ENCODE results near the gene G2E3.

The G2E3 gene

DNA sequence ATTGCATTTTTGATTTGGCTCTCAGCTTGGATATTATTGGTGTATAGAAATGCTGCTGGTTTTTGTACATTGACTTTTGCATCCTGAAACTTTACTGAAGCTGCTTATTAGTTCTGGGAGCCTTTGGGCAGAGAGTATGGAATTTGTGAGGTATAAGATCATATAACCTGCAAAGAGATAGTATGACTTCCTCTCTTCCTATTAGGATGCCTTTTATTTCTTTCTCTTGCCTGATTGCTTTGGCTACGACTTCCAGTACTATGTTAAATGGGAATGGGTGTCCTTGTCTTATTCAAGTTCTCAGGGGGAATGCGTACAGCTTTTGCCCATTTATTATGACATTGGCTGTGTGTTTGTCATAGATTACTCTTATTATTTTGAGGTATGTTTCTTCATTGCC, 86.6 kb downstream of the G2E3 start:
- no peaks in the 10 kb centered on the region for H3K4me1 ChIP-seq (ENCODE audit: control insufficient read depth, insufficient read depth, low read length, unreplicated experiment)
- H3K27ac ChIP-seq (ENCODE audit: low read depth, low read length), result no peak overlapping the region
- peaks cover 58% of the 10 kb centered on the region for H3K36me3 ChIP-seq (ENCODE audit: insufficient read depth, low read length)
- H2AFZ ChIP-seq (ENCODE audit: low read length, unreplicated experiment), result no peak overlapping the region
- H3K4me3 ChIP-seq (ENCODE audit: low read depth, low read length), result no peak overlapping the region
- no peaks in the 10 kb centered on the region for H3K27me3 ChIP-seq (ENCODE audit: insufficient read depth, low read length)
- peaks cover 27% of the 10 kb centered on the region for H3K79me2 ChIP-seq (ENCODE audit: control insufficient read depth, insufficient read depth, low read length, unreplicated experiment)

DNA sequence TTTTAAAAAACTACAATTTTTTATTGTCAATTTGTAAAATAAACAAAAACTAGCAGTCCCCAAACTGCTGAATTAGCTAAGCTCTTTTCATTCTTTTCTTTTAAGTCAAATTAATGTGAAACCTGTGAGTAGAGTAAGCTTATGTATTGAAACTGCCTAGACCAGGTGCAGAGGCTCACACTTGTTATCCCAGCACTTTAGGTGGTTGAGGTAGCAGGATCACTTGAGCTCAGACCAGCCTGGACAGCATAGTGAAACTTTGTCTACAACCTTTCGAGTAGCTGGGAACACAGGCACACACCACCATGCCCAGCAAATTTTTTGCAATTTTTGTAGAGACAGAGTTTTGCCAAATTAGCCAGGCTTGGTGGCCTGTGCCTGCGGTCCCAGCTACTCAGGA, 89.5 kb downstream of the G2E3 start:
- Histone ChIP-seq H3K4me1 (ENCODE audit: control insufficient read depth, insufficient read depth, low read length, unreplicated experiment) (no peaks in the 10 kb centered on the region), H3K27me3 (ENCODE audit: insufficient read depth, low read length) (no peaks in the 10 kb centered on the region), H3K36me3 (ENCODE audit: insufficient read depth, low read length) (peaks cover 63% of the 10 kb centered on the region), H3K27ac (ENCODE audit: low read depth, low read length) (no peak overlapping the region), H3K79me2 (ENCODE audit: control insufficient read depth, insufficient read depth, low read length, unreplicated experiment) (peaks cover 27% of the 10 kb centered on the region), H3K4me3 (ENCODE audit: low read depth, low read length) (no peak overlapping the region), H2AFZ (ENCODE audit: low read length, unreplicated experiment) (no peak overlapping the region)

DNA sequence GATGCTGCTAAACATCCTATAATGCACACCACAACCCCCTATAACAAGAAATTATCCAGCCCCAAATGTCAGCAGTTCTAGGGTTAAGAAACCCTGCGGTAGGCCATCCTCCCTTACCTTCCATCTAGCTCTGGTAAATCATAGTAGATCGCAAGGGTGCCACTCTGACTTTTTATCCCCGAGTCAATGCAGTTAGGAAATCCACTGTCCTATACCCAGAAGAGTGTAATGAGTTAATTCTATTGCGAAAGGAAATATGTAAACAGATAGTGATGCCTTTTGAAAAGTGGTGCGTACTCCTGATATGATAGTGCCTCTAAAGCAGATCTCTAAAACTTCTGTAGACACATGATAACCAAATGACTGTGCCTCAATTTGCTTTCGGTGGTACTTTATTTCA, 93.0 kb downstream of the G2E3 start:
- peaks cover 56% of the 10 kb centered on the region for H3K36me3 ChIP-seq (ENCODE audit: insufficient read depth, low read length)
- H3K4me1 ChIP-seq (ENCODE audit: control insufficient read depth, insufficient read depth, low read length, unreplicated experiment), result peaks cover 15% of the 10 kb centered on the region
- H2AFZ ChIP-seq (ENCODE audit: low read length, unreplicated experiment), result no peak overlapping the region
- no peak overlapping the region for H3K4me3 ChIP-seq (ENCODE audit: low read depth, low read length)
- peaks cover 5% of the 10 kb centered on the region for H3K79me2 ChIP-seq (ENCODE audit: control insufficient read depth, insufficient read depth, low read length, unreplicated experiment)
- no peaks in the 10 kb centered on the region for H3K27me3 ChIP-seq (ENCODE audit: insufficient read depth, low read length)
- H3K27ac ChIP-seq (ENCODE audit: low read depth, low read length), result no peak overlapping the region

DNA sequence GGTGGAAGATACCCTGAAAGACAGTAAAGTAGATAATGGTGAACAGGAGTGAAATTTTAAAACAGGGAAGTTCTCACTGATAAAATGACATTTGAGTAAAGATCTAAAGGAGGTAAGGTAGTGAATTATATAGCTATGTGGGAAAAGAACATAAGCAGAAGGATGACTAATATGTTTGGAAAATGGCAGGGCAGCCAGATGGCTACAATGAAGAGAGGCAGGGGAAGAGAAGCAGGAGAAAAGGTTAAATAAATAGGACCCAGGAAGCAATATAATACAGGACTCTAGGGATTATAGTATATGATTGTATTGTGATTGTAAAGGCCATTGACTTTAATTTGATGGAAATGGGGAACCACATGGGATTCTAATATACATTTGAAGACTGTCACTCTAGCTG, 96.2 kb downstream of the G2E3 start:
- Histone ChIP-seq H3K27me3 (ENCODE audit: insufficient read depth, low read length) (no peaks in the 10 kb centered on the region), H3K36me3 (ENCODE audit: insufficient read depth, low read length) (peaks cover 59% of the 10 kb centered on the region), H3K4me1 (ENCODE audit: control insufficient read depth, insufficient read depth, low read length, unreplicated experiment) (peaks cover 15% of the 10 kb centered on the region), H3K79me2 (ENCODE audit: control insufficient read depth, insufficient read depth, low read length, unreplicated experiment) (no peaks in the 10 kb centered on the region), H2AFZ (ENCODE audit: low read length, unreplicated experiment) (no peak overlapping the region), H3K27ac (ENCODE audit: low read depth, low read length) (peak overlapping the region; percentile 53), H3K4me3 (ENCODE audit: low read depth, low read length) (no peak overlapping the region)

DNA sequence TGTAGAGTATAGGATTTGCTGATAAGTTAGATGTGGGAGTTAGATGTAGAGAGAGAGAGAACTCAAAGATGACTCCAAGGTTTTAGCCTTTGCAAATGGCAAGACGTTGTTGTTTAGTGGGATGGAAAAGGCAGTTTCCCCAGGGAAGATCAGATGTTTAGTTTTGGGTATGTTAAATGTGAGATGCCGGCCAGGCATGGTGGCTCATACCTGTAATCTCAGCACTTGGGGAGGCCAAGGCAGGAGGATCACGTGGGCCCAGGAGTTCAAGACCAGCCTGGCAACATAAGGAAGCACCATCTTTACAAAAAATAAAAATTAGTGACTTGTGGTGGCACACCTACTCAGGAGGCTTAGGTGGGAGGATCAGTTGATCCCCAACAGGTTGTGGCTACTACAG, 96.7 kb downstream of the G2E3 start:
- Histone ChIP-seq H3K27me3 (ENCODE audit: insufficient read depth, low read length) (no peaks in the 10 kb centered on the region), H3K79me2 (ENCODE audit: control insufficient read depth, insufficient read depth, low read length, unreplicated experiment) (no peaks in the 10 kb centered on the region), H3K4me1 (ENCODE audit: control insufficient read depth, insufficient read depth, low read length, unreplicated experiment) (peaks cover 15% of the 10 kb centered on the region), H3K4me3 (ENCODE audit: low read depth, low read length) (no peak overlapping the region), H2AFZ (ENCODE audit: low read length, unreplicated experiment) (no peak overlapping the region), H3K27ac (ENCODE audit: low read depth, low read length) (no peak overlapping the region), H3K36me3 (ENCODE audit: insufficient read depth, low read length) (peaks cover 59% of the 10 kb centered on the region)

DNA sequence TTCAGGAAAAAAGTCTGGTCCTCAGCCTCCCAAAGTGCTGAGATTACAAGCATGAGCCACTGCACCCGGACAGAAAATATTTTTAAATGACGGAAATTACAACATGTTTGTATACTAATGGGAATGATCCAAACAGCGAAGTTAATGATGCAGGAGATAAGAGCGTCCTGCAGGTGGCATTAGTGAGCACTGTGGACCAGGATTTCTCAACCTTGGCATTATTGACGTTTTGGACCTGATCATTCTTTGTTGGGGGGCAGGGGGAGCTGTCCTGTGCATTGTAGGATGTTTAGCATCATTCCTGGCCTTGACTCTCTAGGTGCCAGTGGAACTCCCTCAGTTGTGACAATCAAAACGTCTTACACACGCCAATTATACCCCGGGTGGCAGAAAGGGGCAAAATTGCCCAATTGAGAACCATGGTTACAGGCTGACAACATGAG, 97.3 kb downstream of the G2E3 start:
- no peaks in the 10 kb centered on the region for H3K27me3 ChIP-seq (ENCODE audit: insufficient read depth, low read length)
- no peaks in the 10 kb centered on the region for H3K79me2 ChIP-seq (ENCODE audit: control insufficient read depth, insufficient read depth, low read length, unreplicated experiment)
- no peak overlapping the region for H3K27ac ChIP-seq (ENCODE audit: low read depth, low read length)
- H3K4me3 ChIP-seq (ENCODE audit: low read depth, low read length), result no peak overlapping the region
- H3K36me3 ChIP-seq (ENCODE audit: insufficient read depth, low read length), result peaks cover 59% of the 10 kb centered on the region
- H2AFZ ChIP-seq (ENCODE audit: low read length, unreplicated experiment), result no peak overlapping the region
- peaks cover 15% of the 10 kb centered on the region for H3K4me1 ChIP-seq (ENCODE audit: control insufficient read depth, insufficient read depth, low read length, unreplicated experiment)

DNA sequence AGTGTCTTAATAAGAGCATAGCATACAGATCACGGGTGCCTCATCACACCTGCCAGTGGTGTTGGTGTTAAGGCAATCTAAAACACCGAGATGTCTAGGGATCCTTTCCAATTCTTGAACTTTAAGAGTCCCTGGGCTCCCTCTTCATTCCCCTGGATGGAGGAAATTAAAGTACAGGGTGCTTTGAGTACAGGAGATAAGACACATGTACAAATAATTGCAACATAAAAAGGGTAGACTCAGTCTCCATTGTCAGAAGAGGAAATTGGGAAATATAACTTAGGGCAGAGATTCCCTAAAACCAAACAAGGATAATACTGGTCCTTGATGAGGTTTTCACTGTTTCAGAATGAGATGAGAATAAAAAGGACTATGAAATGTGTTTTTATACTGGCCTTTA, 98.1 kb downstream of the G2E3 start:
- H2AFZ ChIP-seq (ENCODE audit: low read length, unreplicated experiment), result no peak overlapping the region
- H3K36me3 ChIP-seq (ENCODE audit: insufficient read depth, low read length), result peaks cover 57% of the 10 kb centered on the region
- peaks cover 15% of the 10 kb centered on the region for H3K4me1 ChIP-seq (ENCODE audit: control insufficient read depth, insufficient read depth, low read length, unreplicated experiment)
- H3K27me3 ChIP-seq (ENCODE audit: insufficient read depth, low read length), result no peaks in the 10 kb centered on the region
- no peak overlapping the region; the same call in 1 of the 2 replicates for H3K27ac ChIP-seq (ENCODE audit: low read depth, low read length)
- H3K4me3 ChIP-seq (ENCODE audit: low read depth, low read length), result no peak overlapping the region
- H3K79me2 ChIP-seq (ENCODE audit: control insufficient read depth, insufficient read depth, low read length, unreplicated experiment), result no peaks in the 10 kb centered on the region

DNA sequence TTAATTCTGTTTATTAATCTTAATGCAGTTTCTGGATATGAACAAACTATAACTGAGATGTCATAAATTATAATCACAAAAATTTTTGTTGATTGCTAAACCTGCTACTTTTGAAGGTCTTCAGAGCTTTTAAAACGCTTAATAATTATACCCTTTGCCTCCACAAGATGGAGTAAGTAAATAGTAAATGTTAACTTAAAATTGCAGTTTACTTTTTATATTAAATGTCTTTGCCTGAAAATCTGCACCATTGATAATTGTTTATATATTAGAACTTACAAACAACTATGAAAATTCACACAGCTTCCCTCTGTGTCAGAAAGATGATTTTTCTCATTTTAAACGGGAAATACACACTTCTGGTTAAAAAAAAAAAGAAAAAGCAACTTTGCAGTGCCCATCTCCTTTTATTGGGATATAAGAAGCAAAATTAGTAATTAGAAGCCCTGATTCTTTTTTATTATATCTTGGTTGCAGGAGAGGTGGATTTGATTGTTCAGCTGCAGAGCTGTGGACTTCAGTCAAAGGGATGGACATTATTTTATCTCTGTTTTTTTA, 98.7 kb downstream of the G2E3 start:
- Histone ChIP-seq H3K27ac (ENCODE audit: low read depth, low read length) (no peak overlapping the region), H2AFZ (ENCODE audit: low read length, unreplicated experiment) (no peak overlapping the region), H3K79me2 (ENCODE audit: control insufficient read depth, insufficient read depth, low read length, unreplicated experiment) (no peaks in the 10 kb centered on the region), H3K4me1 (ENCODE audit: control insufficient read depth, insufficient read depth, low read length, unreplicated experiment) (peaks cover 15% of the 10 kb centered on the region), H3K36me3 (ENCODE audit: insufficient read depth, low read length) (peaks cover 60% of the 10 kb centered on the region), H3K4me3 (ENCODE audit: low read depth, low read length) (no peak overlapping the region), H3K27me3 (ENCODE audit: insufficient read depth, low read length) (no peaks in the 10 kb centered on the region)

DNA sequence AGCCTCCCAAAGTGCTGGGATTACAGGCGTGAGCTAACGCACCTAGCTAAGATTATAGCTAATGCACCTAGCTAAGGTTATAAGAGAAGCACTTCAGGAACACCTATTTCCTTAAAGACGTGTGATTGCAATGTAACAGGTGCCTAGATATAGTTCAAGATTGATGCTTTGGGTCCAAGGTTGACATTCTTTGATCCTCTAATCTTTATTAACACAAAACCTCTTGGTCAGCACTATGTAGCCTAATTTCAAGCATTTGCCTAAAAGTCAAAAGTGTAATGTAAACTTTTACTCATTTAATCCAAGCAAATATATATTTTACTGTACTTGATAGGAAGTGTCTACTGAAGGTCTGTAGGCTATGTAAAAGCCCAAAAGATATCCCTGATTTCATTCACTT, 99.7 kb downstream of the G2E3 start:
- Histone ChIP-seq H3K36me3 (ENCODE audit: insufficient read depth, low read length) (peaks cover 61% of the 10 kb centered on the region), H3K27me3 (ENCODE audit: insufficient read depth, low read length) (no peaks in the 10 kb centered on the region), H3K4me1 (ENCODE audit: control insufficient read depth, insufficient read depth, low read length, unreplicated experiment) (peaks cover 15% of the 10 kb centered on the region), H3K27ac (ENCODE audit: low read depth, low read length) (no peak overlapping the region), H3K79me2 (ENCODE audit: control insufficient read depth, insufficient read depth, low read length, unreplicated experiment) (peaks cover 2% of the 10 kb centered on the region), H3K4me3 (ENCODE audit: low read depth, low read length) (no peak overlapping the region), H2AFZ (ENCODE audit: low read length, unreplicated experiment) (no peak overlapping the region)

DNA sequence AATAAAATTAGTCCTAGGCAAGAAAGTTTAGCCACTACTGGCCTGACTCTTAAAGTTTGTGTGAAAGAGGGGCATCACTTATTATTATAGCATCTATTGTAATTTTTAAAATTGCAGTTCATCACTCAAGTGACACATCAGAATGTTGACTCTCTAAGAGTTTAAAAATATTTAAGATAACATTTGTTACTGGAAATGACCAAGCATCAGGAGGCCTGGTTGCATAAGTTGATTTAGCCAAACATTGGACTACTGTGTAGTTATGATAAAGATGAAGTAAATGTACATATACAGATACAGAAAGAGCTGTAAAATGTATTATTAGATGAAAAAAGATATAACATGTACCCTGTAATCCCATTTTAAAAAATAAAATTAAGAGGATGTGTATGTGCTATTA, 110.6 kb downstream of the G2E3 start:
- Histone ChIP-seq H3K4me3 (ENCODE audit: low read depth, low read length) (no peak overlapping the region), H2AFZ (ENCODE audit: low read length, unreplicated experiment) (no peak overlapping the region), H3K27me3 (ENCODE audit: insufficient read depth, low read length) (no peaks in the 10 kb centered on the region), H3K4me1 (ENCODE audit: control insufficient read depth, insufficient read depth, low read length, unreplicated experiment) (no peaks in the 10 kb centered on the region), H3K79me2 (ENCODE audit: control insufficient read depth, insufficient read depth, low read length, unreplicated experiment) (no peaks in the 10 kb centered on the region), H3K36me3 (ENCODE audit: insufficient read depth, low read length) (peaks cover 22% of the 10 kb centered on the region), H3K27ac (ENCODE audit: low read depth, low read length) (no peak overlapping the region)
